H1 (cell line): ENCODE results near the gene MTCH2. TPM values are rescaled to one million over a fixed set of nuclear protein-coding genes. Genes with fewer than 3 reads are reported as not detected.

Experiments used
- CTCF ChIA-PET: fragments of 300-600 bp; sonication (Branson Sonifier 250); formaldehyde crosslinking; loops from one replicate; lab custom pipeline; 2021; ENCODE audit not compliant: partially characterized antibody; lab: Charles Lee
- POLR2A ChIA-PET: fragments of 300-600 bp; sonication (Branson Sonifier 250); formaldehyde crosslinking; loops from one replicate; lab custom pipeline; 2021; ENCODE audit warnings: inconsistent platforms; ENCODE audit not compliant: partially characterized antibody; lab: Charles Lee
- DNase-seq, 2 experiments: peaks; one replicate each; pipeline versions ENCODE4 v3.0.0 to v3.0.0-alpha.2; 2010 to 2022; ENCODE audit warnings: low spot score in 2 of 2, low read depth in 1 of 2, mixed read lengths in 1 of 2
- FAIRE-seq: peaks from 2 replicates; lab custom pipeline; 2011; peaks lifted over from hg19 to GRCh38; lab: Jason Lieb, UNC
- H2AFZ ChIP-seq: 2 replicates; pipeline ENCODE4 v1.8.1; 2012; ENCODE audit warnings: low read length, inconsistent platforms
- H2AK5ac ChIP-seq: 2 replicates; pipeline ENCODE4 v1.6.1; 2013; ENCODE audit warnings: low read depth, low read length
- H2BK120ac ChIP-seq: replicated peaks from 2 replicates; pipeline ENCODE3; 2013; ENCODE audit warnings: low read depth, low read length, inconsistent platforms
- H2BK12ac ChIP-seq: 2 replicates; pipeline ENCODE4 v1.6.1; 2013; ENCODE audit warnings: low read depth, low read length
- H2BK15ac ChIP-seq: 2 replicates; pipeline ENCODE4 v1.6.1; 2013; ENCODE audit warnings: low read length
- H2BK20ac ChIP-seq: 2 replicates; pipeline ENCODE4 v1.6.1; 2013; ENCODE audit warnings: low read length
- H2BK5ac ChIP-seq: 2 replicates; pipeline ENCODE4 v1.6.1; 2013; ENCODE audit warnings: low read depth, low read length
- H3K14ac ChIP-seq: 2 replicates; pipeline ENCODE4 v1.6.1; 2013; ENCODE audit warnings: inconsistent platforms; ENCODE audit not compliant: insufficient read length
- H3K18ac ChIP-seq: 2 replicates; pipeline ENCODE4 v1.6.1; 2013; ENCODE audit warnings: low read length; ENCODE audit errors: extremely low read depth
- H3K23ac ChIP-seq: 2 replicates; pipeline ENCODE4 v1.6.1; 2013; ENCODE audit warnings: inconsistent platforms; ENCODE audit not compliant: insufficient read length
- H3K23me2 ChIP-seq: 2 replicates; pipeline ENCODE4 v1.6.1; 2013; ENCODE audit warnings: low read depth, low read length
- H3K27ac ChIP-seq: 2 replicates; pipeline ENCODE4 v1.6.1; 2011; ENCODE audit warnings: low read depth, low read length, inconsistent platforms
- H3K27me3 ChIP-seq, 4 experiments: replicated peaks in 1 of 4; 1 replicate in 1 of 4; 2 replicates in 3 of 4; pipeline versions ENCODE4 v1.6.1 to v1.8.1; 2011 to 2013; ENCODE audit warnings: low read length in 3 of 4, mild to moderate bottlenecking in 3 of 4, inconsistent platforms in 2 of 4, mixed read lengths in 2 of 4, moderate library complexity in 1 of 4; ENCODE audit not compliant: control insufficient read depth in 3 of 4, insufficient read depth in 3 of 4; ENCODE audit errors: extremely low read depth in 1 of 4
- H3K36me3 ChIP-seq, 4 experiments: 2 replicates each; pipeline versions ENCODE4 v1.6.1 to v1.8.1; 2011 to 2013; ENCODE audit warnings: mild to moderate bottlenecking in 4 of 4, low read length in 3 of 4, moderate library complexity in 2 of 4, control low read depth in 1 of 4, inconsistent platforms in 1 of 4; ENCODE audit not compliant: insufficient read depth in 4 of 4, control insufficient read depth in 2 of 4
- H3K4ac ChIP-seq: replicated peaks from 2 replicates; pipeline ENCODE3; 2013; ENCODE audit warnings: low read length, low read depth, mixed read lengths, inconsistent platforms; ENCODE audit not compliant: insufficient read length
- H3K4me1 ChIP-seq, 4 experiments: replicated peaks in 1 of 4; 1 replicate in 1 of 4; 2 replicates in 3 of 4; pipeline versions ENCODE4 v1.6.1 to v1.8.1; 2011 to 2013; ENCODE audit warnings: low read length in 3 of 4, inconsistent platforms in 2 of 4, mixed read lengths in 1 of 4; ENCODE audit not compliant: insufficient read depth in 4 of 4, control insufficient read depth in 3 of 4
- H3K4me2 ChIP-seq, 2 experiments: 2 replicates each; pipeline versions ENCODE4 v1.6.1 to v1.8.1; 2011 to 2013; ENCODE audit warnings: low read depth in 2 of 2, low read length in 2 of 2, control low read depth in 1 of 2, inconsistent platforms in 1 of 2, mild to moderate bottlenecking in 1 of 2; ENCODE audit not compliant: insufficient read depth in 1 of 2
- H3K4me3 ChIP-seq, 4 experiments: fragments of 200-600, 300-600 bp in 1 of 4; sonication (generic), shearing (Covaris generic), sonication (Bioruptor Twin) in 1 of 4; 2 replicates each; pipeline versions ENCODE4 v1.5.1 to v1.8.1; 2011 to 2016; ENCODE audit warnings: low read length in 4 of 4, low read depth in 3 of 4, control low read depth in 2 of 4, inconsistent platforms in 2 of 4, mild to moderate bottlenecking in 2 of 4, mixed read lengths in 1 of 4, moderate library complexity in 1 of 4; ENCODE audit not compliant: insufficient read depth in 2 of 4; ENCODE audit errors: extremely low read depth in 1 of 4
- H3K56ac ChIP-seq: replicated peaks from 2 replicates; pipeline ENCODE3; 2013; ENCODE audit warnings: low read depth, mild to moderate bottlenecking, mixed read lengths, low read length, inconsistent platforms; ENCODE audit not compliant: insufficient read length
- H3K79me1 ChIP-seq: 2 replicates; pipeline ENCODE4 v1.6.1; 2013; ENCODE audit warnings: low read depth, low read length, control low read depth
- H3K79me2 ChIP-seq, 2 experiments: 2 replicates each; pipeline versions ENCODE4 v1.6.1 to v1.8.1; 2012 to 2013; ENCODE audit warnings: low read length in 2 of 2, mild to moderate bottlenecking in 2 of 2, inconsistent platforms in 1 of 2; ENCODE audit not compliant: insufficient read depth in 2 of 2, control insufficient read depth in 1 of 2
- H3K9ac ChIP-seq, 4 experiments: replicated peaks in 1 of 4; 1 replicate in 1 of 4; 2 replicates in 3 of 4; pipeline versions ENCODE4 v1.6.1 to v1.8.1; 2011 to 2013; ENCODE audit warnings: low read depth in 3 of 4, low read length in 3 of 4, control low read depth in 2 of 4, mild to moderate bottlenecking in 2 of 4, moderate library complexity in 2 of 4, inconsistent platforms in 1 of 4; ENCODE audit errors: extremely low read depth in 1 of 4
- H3K9me3 ChIP-seq, 2 experiments: 2 replicates each; pipeline versions ENCODE4 v1.6.1 to v1.8.1; 2012 to 2013; ENCODE audit warnings: mild to moderate bottlenecking in 2 of 2, moderate library complexity in 2 of 2, control low read depth in 1 of 2, inconsistent platforms in 1 of 2, low read depth in 1 of 2, low read length in 1 of 2, mixed read lengths in 1 of 2; ENCODE audit not compliant: insufficient read depth in 2 of 2
- H4K20me1 ChIP-seq, 2 experiments: replicated peaks in 1 of 2; 2 replicates each; pipeline versions ENCODE3 to v1.8.1; 2011 to 2013; ENCODE audit warnings: inconsistent platforms in 2 of 2, low read length in 2 of 2, mild to moderate bottlenecking in 1 of 2; ENCODE audit not compliant: insufficient read depth in 2 of 2, control insufficient read depth in 1 of 2
- H4K5ac ChIP-seq: 2 replicates; pipeline ENCODE4 v1.6.1; 2013; ENCODE audit warnings: low read length, low read depth, mixed read lengths, inconsistent platforms; ENCODE audit not compliant: insufficient read length
- H4K8ac ChIP-seq: 2 replicates; pipeline ENCODE4 v1.8.0; 2013; ENCODE audit warnings: mild to moderate bottlenecking, moderate library complexity, low read length, inconsistent platforms; ENCODE audit not compliant: insufficient read depth; ENCODE audit errors: extremely low read depth
- H4K91ac ChIP-seq: replicated peaks from 2 replicates; pipeline ENCODE3; 2013; ENCODE audit warnings: low read length, mixed read lengths, inconsistent platforms; ENCODE audit not compliant: insufficient read length
- ATF2 ChIP-seq: IDR thresholded peaks from 2 replicates; pipeline ENCODE4 v1.6.1; 2012; ENCODE audit warnings: low read length, inconsistent platforms
- GTF2F1 ChIP-seq: IDR thresholded peaks from 2 replicates; pipeline ENCODE4 v1.6.1; 2012; ENCODE audit warnings: low read depth, low read length, improper control_type of control experiment, borderline replicate concordance
- KDM5A ChIP-seq: fragments of 200-600 bp; IDR thresholded peaks from 2 replicates; pipeline ENCODE4 v1.7.1; 2012; ENCODE audit warnings: mild to moderate bottlenecking, low read length, inconsistent platforms, mixed read lengths
- MAFK ChIP-seq: IDR thresholded peaks from 2 replicates; pipeline ENCODE4 v1.6.1; 2012; ENCODE audit warnings: low read depth, mild to moderate bottlenecking, improper control_type of control experiment, low read length
- SIX5 ChIP-seq: IDR thresholded peaks from 2 replicates; pipeline ENCODE4 v1.6.1; 2011; ENCODE audit warnings: mild to moderate bottlenecking, low read depth, low read length
- TAF1 ChIP-seq: IDR thresholded peaks from 2 replicates; pipeline ENCODE4 v1.6.1; 2011; ENCODE audit warnings: mild to moderate bottlenecking, low read depth, low read length
- ZNF274 ChIP-seq: IDR thresholded peaks from 2 replicates; pipeline ENCODE4 v1.7.0; 2012; ENCODE audit warnings: low read length, borderline replicate concordance; ENCODE audit errors: extremely low read depth
- WGBS, 2 experiments: shearing (Covaris generic) in 1 of 2; methylation state at CpG; one replicate each; pipeline versions ENCODE4 v1.1.6 to v1.1.7; 2013 to 2015; ENCODE audit warnings: low lambda C conversion rate in 2 of 2, mixed read lengths in 2 of 2, inconsistent platforms in 1 of 2, low coverage in 1 of 2, missing lambda C conversion rate in 1 of 2; ENCODE audit not compliant: insufficient replicate concordance in 2 of 2, insufficient coverage in 1 of 2, insufficient read length in 1 of 2; ENCODE audit errors: extremely low coverage in 1 of 2, missing lambda C conversion rate in 1 of 2; 5-methylcytosine and 5-hydroxymethylcytosine counted together
- polyA plus RNA-seq, 7 experiments: library from polyadenylated mRNA; depleted of rRNA in 3 of 7; stranded (reverse) in 5 of 7; unstranded in 2 of 7; fragments of >200 nt in 5 of 7; fragments of 200-250 nt in 2 of 7; gene quantifications; 1 replicate in 5 of 7; 2 replicates in 1 of 7; 4 replicates in 1 of 7; pipeline versions ENCODE4 v1.2.1 to v1.2.3, GENCODE V29; 2011 to 2013; ENCODE audit warnings: missing spikeins in 2 of 7, mixed read lengths in 2 of 7
- total RNA-seq: library from RNA; stranded (reverse); fragmentation: NEBNext Ultra II Directional; extraction: Animal tissue kit (Norgen Biotek cat#: 25700); gene quantifications from 2 replicates; pipeline ENCODE4 v1.2.1, GENCODE V29; 2021
- TF ChIP-seq, protein P1 (sequence below), 3 experiments: IDR thresholded peaks; 1 replicate in 2 of 3; 2 replicates in 1 of 3; pipeline versions ENCODE4 v1.5.1 to v1.6.1; 2011; ENCODE audit warnings: low read length in 3 of 3, mild to moderate bottlenecking in 3 of 3, inconsistent platforms in 2 of 3, low read depth in 1 of 3, moderate library complexity in 1 of 3; ENCODE audit not compliant: insufficient read depth in 1 of 3; ENCODE audit errors: control extremely low read depth in 1 of 3
- TF ChIP-seq, protein P2 (sequence below): IDR thresholded peaks from 2 replicates; pipeline ENCODE4 v1.6.1; 2012; ENCODE audit warnings: inconsistent platforms

MTCH2 gene
- total and polyA plus RNA-seq, 2 of the 8 experiments (the other 6 are each of a cell fraction or from before 2014, with no cell fraction given): 157 to 171 TPM

DNA sequence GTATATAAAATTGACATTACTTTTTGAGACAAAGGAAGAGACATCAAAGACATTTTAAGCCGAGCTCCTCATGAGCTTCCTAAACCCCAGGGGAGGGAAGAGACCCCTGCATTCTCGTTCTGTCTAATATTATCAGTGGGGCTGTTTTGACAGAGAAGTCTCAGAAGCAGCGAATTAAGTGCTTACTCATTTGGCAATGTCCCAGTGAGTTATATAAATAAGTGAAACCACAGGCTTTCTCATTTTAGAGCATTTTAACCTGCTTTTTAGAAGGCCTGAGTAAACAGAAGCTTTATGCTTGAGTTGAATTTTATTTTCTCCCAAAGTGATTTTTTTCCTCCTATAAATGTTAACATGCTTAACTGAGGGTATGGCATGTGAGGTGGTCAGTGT, 24.9 kb downstream of the MTCH2 start:
- H3K23me2 ChIP-seq: no peaks in the 10 kb centered on the region
- no peak overlapping the region for H3K9ac ChIP-seq
- H2AFZ ChIP-seq: no peak overlapping the region
- H4K91ac ChIP-seq: no peak overlapping the region
- H3K27me3 ChIP-seq: no peaks in the 10 kb centered on the region
- H4K5ac ChIP-seq: no peak overlapping the region
- no peak overlapping the region for H3K56ac ChIP-seq
- H3K23ac ChIP-seq: no peak overlapping the region
- no peak overlapping the region for H2BK20ac ChIP-seq
- H3K27ac ChIP-seq: no peak overlapping the region
- H3K79me1 ChIP-seq: no peaks in the 10 kb centered on the region
- no peak overlapping the region for H2BK120ac ChIP-seq
- ChIA-PET POLR2A (interaction anchor here (0.9 to 3.4 kb wide), 8 partner anchors 11 to 98 kb away, joined by 3 to 16 read pairs (median 4); partner anchors contain the start of genes AGBL2, KBTBD4 and NDUFS3), CTCF (interaction anchor here (0.6 to 2.2 kb wide), 23 partner anchors 9 to 193 kb away, joined by 3 to 17 read pairs (median 4); partner anchors contain the start of genes C1QTNF4, KBTBD4 and PTPMT1)
- no peak overlapping the region for H3K4me3 ChIP-seq
- no peak overlapping the region for H2BK15ac ChIP-seq
- peaks cover 7 to 34% (median 22%) of the 10 kb centered on the region in 4 experiments; a peak in 7 of 8 replicates for H3K36me3 ChIP-seq
- WGBS, 2 experiments: 84% methylated on average over 3 of the region's 3 CpGs; no CpG with 5 or more reads in 1 of the 2 experiments
- H3K4me2 ChIP-seq: no peak overlapping the region
- no peaks in the 10 kb centered on the region for H3K4me1 ChIP-seq
- no peak overlapping the region for H2BK5ac ChIP-seq
- no peak overlapping the region for H3K4ac ChIP-seq
- no peak overlapping the region for H3K14ac ChIP-seq
- no peaks in the 10 kb centered on the region for H4K20me1 ChIP-seq
- FAIRE-seq (no peak), DNase-seq (no peak)
- no peak overlapping the region for H3K18ac ChIP-seq
- H4K8ac ChIP-seq: no peak overlapping the region
- no peak overlapping the region for H2BK12ac ChIP-seq
- H3K9me3 ChIP-seq: no peaks in the 10 kb centered on the region
- H2AK5ac ChIP-seq: no peak overlapping the region
- no peaks in the 10 kb centered on the region for H3K79me2 ChIP-seq
- TF ChIP-seq GTF2F1 (no peak), TAF1 (no peak), ATF2 (no peak), MAFK (no peak), SIX5 (no peak), KDM5A (no peak), ZNF274 (no peak)
- TF ChIP-seq, protein P1, sequence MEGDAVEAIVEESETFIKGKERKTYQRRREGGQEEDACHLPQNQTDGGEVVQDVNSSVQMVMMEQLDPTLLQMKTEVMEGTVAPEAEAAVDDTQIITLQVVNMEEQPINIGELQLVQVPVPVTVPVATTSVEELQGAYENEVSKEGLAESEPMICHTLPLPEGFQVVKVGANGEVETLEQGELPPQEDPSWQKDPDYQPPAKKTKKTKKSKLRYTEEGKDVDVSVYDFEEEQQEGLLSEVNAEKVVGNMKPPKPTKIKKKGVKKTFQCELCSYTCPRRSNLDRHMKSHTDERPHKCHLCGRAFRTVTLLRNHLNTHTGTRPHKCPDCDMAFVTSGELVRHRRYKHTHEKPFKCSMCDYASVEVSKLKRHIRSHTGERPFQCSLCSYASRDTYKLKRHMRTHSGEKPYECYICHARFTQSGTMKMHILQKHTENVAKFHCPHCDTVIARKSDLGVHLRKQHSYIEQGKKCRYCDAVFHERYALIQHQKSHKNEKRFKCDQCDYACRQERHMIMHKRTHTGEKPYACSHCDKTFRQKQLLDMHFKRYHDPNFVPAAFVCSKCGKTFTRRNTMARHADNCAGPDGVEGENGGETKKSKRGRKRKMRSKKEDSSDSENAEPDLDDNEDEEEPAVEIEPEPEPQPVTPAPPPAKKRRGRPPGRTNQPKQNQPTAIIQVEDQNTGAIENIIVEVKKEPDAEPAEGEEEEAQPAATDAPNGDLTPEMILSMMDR (IDR thresholded peaks at IDR 0.05; ENCODE audit: control extremely low read depth in 1 of 3, insufficient read depth in 1 of 3, low read depth in 1 of 3, low read length in 3 of 3): no peak
- TF ChIP-seq, protein P2, sequence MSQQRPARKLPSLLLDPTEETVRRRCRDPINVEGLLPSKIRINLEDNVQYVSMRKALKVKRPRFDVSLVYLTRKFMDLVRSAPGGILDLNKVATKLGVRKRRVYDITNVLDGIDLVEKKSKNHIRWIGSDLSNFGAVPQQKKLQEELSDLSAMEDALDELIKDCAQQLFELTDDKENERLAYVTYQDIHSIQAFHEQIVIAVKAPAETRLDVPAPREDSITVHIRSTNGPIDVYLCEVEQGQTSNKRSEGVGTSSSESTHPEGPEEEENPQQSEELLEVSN: no peak
